Endometrial microvascular endothelial cells (primary cell): ENCODE data around the gene ZNF678. TPM values are rescaled to one million over a fixed set of nuclear protein-coding genes. Genes with fewer than 3 reads are reported as not detected.
"Not testable (repeated sequence)": the region's sequence is repeated elsewhere in the genome, so short reads cannot be mapped to it uniquely, and the experiment has no call there.

ENCODE experiments used
- in situ Hi-C: cut with HindIII; loops from 2 replicates; pipeline ENCODE4 v1.10.0; 2017; ENCODE audit warnings: low sequenced_read_pairs, low pct_unique_long_range_greater_than_20kb; ENCODE audit errors: inconsistent ontology term
- total RNA-seq: library from RNA; depleted of rRNA; stranded (reverse); fragments of >200 nt; gene quantifications from one replicate; pipeline ENCODE4 v1.2.3, GENCODE V29; 2015; ENCODE audit errors: inconsistent ontology term

ZNF678 gene
- total RNA-seq, 1 donor from 2014 or later: 2.4 TPM

- in situ Hi-C loops: no loop called here
Measured at GRCh38 chr1:227673441-227673840, 110.1 kb downstream of the ZNF678 start.

DNA sequence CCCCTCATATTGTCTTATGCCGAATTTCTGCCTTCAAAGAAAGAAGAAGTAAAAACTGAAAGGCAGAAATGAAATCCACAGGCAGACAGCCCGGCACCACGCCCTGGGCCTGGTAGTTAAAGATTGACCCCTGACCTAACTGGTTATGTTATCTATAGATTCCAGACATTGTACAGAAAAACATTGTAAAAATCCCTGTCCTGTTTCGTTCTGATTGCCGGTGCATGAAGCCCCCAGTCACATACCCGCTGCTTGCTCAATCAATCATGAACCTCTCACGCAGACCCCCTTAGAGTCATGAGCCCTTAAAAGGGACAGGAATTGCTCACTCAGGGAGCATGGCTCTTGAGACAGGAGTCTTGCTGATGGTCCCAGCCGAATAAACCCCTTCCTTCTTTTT, 122.5 kb downstream of the ZNF678 start:
- in situ Hi-C loops: no loop called here

GRCh38 chr1:227697321-227697864, 134.0 kb downstream of the ZNF678 start:
- in situ Hi-C loops: no loop called here

- in situ Hi-C loops: not testable (repeated sequence)
Measured at GRCh38 chr1:227701631-227702030, 138.3 kb downstream of the ZNF678 start.

- in situ Hi-C loops: no loop called here
Measured at GRCh38 chr1:227707846-227708245, 144.5 kb downstream of the ZNF678 start.

- in situ Hi-C loops: no loop called here
Measured at GRCh38 chr1:227709451-227709850, 146.1 kb downstream of the ZNF678 start.

GRCh38 chr1:227710474-227710873, 147.1 kb downstream of the ZNF678 start:
- in situ Hi-C loops: not testable (repeated sequence)

- in situ Hi-C loops: no loop called here
Measured at GRCh38 chr1:227712648-227713047, 149.3 kb downstream of the ZNF678 start.

- in situ Hi-C loops: no loop called here
Measured at GRCh38 chr1:227718932-227719331, 155.6 kb downstream of the ZNF678 start.

DNA sequence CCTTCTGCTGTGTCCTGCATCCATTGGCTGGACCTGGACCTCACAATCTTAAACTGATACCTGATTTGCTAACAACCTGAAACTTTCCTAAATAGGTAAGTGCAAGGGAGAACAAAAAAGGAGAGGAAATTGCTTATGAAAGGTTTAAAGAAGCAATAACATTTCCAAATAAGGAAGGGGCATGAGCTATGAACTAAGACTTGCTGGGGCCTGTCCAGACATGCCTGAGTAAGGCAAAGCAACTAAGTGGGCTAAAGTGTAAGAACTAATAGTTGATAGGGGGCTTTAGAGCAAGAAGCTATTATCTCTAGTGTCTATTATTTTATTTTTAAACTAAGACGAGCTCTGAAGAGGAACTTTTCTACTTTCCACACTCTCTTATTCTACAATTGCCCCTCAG, 160.1 kb downstream of the ZNF678 start:
- in situ Hi-C loops: no loop called here

DNA sequence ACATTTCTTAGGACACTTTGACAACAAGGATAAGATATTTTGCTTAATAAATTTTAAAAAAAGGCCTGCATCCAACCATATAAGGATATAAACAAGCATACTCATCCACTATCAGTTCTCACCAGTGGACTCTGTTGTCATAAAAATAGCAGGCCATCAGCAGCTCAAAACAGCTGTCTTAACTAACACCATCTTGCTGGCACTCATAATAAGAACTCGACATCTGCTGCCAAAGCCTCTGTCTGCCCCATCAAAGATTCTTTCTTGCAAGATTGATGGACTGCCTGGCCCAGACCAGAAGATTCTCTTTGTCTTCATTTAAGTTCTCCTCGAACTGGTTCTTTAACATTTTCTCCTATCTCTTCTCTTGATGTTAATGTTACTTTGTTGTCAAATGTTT, 161.7 kb downstream of the ZNF678 start:
- in situ Hi-C loops: no loop called here

GRCh38 chr1:227726318-227726717, 163.0 kb downstream of the ZNF678 start:
- in situ Hi-C loops: no loop called here

Other genes with a start within 250 kb of the ZNF678 start
- 47.6 TPM for gene CDC42BPA, start 245.1 kb upstream of the ZNF678 start, total RNA-seq
- gene JMJD4, start 171.7 kb downstream of the ZNF678 start, total RNA-seq: 23.7 TPM
- 34.6 TPM for gene SNAP47, start 171.9 kb downstream of the ZNF678 start, total RNA-seq